Retinal pigment epithelial cell (primary cell): ENCODE results near the gene ELOVL5.

ENCODE experiments used
- DNase-seq: peaks from one replicate; pipeline ENCODE4 v3.0.0-alpha.2; 2010; ENCODE audit warnings: low read depth
- H3K4me3 ChIP-seq: 2 replicates; pipeline ENCODE4 v1.5.1; 2011; ENCODE audit warnings: mild to moderate bottlenecking, low read length, control low read depth, moderate library complexity
- TF ChIP-seq, protein P1 (sequence below): conservative IDR thresholded peaks from 2 replicates; pipeline ENCODE4 v1.5.1; 2011; ENCODE audit warnings: low read depth, low read length, control low read depth, inconsistent platforms

Gene ELOVL5

DNA sequence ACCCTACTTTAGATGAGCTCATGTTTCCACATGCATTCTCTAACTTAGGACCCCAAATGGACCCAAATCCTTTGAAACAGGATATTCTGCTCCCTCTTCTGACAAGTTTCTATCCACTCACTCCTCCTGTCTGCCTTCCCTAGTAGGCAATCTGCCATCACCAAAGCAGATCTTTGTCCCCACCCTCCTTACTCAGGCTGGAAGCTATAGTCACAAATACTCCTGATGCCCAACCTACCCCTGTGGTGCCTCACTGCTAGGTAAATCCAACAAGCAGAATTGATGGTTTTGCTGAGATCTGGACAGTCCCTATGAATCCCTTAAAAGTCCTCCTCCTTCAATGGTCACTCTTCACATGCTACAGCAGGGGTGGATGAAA, 21.7 kb downstream of the ELOVL5 start:
- DNase-seq = no peak
- H3K4me3 ChIP-seq = peak overlapping the region; percentile 4
- TF ChIP-seq, protein P1, sequence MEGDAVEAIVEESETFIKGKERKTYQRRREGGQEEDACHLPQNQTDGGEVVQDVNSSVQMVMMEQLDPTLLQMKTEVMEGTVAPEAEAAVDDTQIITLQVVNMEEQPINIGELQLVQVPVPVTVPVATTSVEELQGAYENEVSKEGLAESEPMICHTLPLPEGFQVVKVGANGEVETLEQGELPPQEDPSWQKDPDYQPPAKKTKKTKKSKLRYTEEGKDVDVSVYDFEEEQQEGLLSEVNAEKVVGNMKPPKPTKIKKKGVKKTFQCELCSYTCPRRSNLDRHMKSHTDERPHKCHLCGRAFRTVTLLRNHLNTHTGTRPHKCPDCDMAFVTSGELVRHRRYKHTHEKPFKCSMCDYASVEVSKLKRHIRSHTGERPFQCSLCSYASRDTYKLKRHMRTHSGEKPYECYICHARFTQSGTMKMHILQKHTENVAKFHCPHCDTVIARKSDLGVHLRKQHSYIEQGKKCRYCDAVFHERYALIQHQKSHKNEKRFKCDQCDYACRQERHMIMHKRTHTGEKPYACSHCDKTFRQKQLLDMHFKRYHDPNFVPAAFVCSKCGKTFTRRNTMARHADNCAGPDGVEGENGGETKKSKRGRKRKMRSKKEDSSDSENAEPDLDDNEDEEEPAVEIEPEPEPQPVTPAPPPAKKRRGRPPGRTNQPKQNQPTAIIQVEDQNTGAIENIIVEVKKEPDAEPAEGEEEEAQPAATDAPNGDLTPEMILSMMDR = no peak

DNA sequence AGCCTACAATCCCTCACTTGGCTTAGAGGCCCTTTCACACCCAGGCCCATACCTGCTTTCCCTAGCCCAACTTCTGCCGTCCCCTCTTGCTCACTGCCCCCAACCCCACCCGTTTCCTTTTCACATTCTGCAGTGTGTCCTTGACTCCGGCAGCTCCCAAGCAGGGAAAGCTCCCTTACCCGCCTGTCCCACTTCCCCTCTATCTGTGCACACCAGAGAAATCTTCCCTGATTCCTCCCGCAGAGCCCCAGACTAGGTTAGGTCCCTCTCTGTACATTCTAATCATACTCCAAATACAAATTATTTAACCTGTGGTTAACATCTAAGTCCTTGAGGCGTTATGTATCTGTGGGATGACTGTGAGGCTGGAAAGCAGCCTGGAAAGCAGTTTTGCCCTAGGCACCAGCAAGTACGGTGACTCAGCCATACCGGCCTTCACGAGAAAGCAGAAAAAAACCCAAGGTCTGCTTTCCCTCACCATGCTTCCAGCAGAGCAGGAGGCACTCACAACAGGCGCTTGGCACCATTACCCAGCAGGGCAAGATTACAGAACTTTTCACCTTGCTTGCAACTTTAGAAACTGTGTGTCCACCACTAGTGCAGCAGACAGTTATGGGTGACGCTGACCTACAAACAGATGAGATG, 22.3 kb downstream of the ELOVL5 start:
- peak overlapping the region; percentile 4 for H3K4me3 ChIP-seq
- TF ChIP-seq, protein P1 = no peak
- peak; percentile 98 for DNase-seq

GRCh38 chr6:53325785-53326184, 23.0 kb downstream of the ELOVL5 start:
- DNase-seq = no peak
- no peak overlapping the region for H3K4me3 ChIP-seq
- TF ChIP-seq, protein P1 = no peak

GRCh38 chr6:53322188-53323029, 26.3 kb downstream of the ELOVL5 start:
- peak; percentile 63 for DNase-seq
- H3K4me3 ChIP-seq = no peak overlapping the region
- TF ChIP-seq, protein P1 = no peak

- no peak overlapping the region for H3K4me3 ChIP-seq
- TF ChIP-seq, protein P1 = no peak
- DNase-seq = peak; percentile 61
These were observed 27.0 kb downstream of the ELOVL5 start for GRCh38 chr6:53321701-53322100.

DNA sequence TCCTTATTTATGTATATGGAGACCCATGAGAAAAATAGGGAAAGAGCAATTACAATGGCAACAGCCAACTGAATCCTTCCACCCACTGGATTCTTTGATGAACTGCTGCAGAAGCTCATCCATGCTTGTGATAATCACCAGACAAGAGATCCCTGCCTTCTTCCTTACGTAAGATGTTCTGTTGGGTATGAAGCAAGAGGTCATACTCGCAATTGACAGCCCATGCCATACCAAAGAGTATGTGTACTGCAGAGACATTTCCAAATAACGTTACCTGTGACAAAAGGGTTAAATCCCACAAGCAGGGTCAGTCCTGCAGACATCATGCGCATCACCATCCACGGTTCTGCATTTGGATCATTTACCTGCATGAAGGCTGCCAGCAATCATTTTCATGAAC, 27.8 kb downstream of the ELOVL5 start:
- H3K4me3 ChIP-seq = no peak overlapping the region
- no peak for DNase-seq
- TF ChIP-seq, protein P1 = no peak

- TF ChIP-seq, protein P1 = no peak
- no peak for DNase-seq
- H3K4me3 ChIP-seq = no peak overlapping the region
These were observed 30.3 kb downstream of the ELOVL5 start for GRCh38 chr6:53318429-53318828.
